PC-9 (cell line): ENCODE results near the gene SUGCT.
"Not testable (repeated sequence)": the region's sequence is repeated elsewhere in the genome, so short reads cannot be mapped to it uniquely, and the experiment has no call there.

ENCODE experiments used
- EZH2 ChIP-seq: fragments of 200-600 bp; sonication (generic); IDR thresholded peaks from 2 replicates; pipeline ENCODE4 v1.8.0; 2017; ENCODE audit warnings: antibody characterized with exemption, low read depth
- TF ChIP-seq, protein P1 (sequence below): fragments of 200-600 bp; sonication (generic); conservative IDR thresholded peaks from 2 replicates; pipeline ENCODE4 v1.6.1; 2017; ENCODE audit warnings: mixed run types, antibody characterized with exemption, mild to moderate bottlenecking, moderate library complexity

DNA sequence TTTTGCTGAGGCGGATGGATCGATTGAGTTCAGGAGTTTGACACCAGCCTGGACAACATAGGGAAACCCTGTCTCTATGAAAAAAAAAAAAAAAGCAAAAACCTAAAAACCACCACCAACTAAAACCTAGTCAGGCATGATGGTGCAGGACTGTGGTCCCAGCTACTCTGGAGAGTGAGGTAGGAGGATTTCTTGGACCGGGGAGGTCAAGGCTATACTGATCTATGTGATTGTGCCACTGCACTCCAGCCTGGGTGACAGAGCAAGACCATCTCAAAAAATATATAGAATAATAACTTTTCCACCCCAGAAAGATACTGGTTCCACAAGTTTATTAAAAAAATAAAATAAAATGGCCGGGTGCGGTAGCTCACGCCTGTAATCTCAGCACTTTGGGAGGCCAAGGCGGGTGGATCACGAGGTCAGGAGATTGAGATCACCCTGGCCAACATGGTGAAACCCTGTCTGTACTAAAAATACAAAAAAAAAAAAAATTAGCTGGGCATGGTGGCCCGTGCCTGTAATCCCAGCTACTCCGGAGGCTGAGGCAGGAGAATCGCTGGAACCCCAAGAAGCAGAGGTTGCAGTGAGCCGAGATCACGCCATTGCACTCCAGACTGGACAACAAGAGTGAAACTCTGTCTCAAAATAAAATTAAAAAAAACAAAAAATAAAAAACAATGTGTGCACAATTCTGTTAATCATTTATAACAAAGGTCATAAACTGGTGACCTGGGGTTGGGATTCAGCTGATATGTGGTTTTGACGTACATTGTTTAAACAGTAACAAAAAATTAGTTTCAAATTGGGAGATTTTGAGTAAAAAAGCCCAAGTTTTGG lies 12.5 kb upstream of the SUGCT start:
- TF ChIP-seq, protein P1, sequence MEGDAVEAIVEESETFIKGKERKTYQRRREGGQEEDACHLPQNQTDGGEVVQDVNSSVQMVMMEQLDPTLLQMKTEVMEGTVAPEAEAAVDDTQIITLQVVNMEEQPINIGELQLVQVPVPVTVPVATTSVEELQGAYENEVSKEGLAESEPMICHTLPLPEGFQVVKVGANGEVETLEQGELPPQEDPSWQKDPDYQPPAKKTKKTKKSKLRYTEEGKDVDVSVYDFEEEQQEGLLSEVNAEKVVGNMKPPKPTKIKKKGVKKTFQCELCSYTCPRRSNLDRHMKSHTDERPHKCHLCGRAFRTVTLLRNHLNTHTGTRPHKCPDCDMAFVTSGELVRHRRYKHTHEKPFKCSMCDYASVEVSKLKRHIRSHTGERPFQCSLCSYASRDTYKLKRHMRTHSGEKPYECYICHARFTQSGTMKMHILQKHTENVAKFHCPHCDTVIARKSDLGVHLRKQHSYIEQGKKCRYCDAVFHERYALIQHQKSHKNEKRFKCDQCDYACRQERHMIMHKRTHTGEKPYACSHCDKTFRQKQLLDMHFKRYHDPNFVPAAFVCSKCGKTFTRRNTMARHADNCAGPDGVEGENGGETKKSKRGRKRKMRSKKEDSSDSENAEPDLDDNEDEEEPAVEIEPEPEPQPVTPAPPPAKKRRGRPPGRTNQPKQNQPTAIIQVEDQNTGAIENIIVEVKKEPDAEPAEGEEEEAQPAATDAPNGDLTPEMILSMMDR, result not testable (repeated sequence)
- TF ChIP-seq EZH2, result not testable (repeated sequence)
